NT2/D1 (cell line): ENCODE results near the gene STAT1.

Experiments used
- SUZ12 ChIP-seq: IDR thresholded peaks from 2 replicates; pipeline ENCODE4 v1.6.1; 2011; ENCODE audit not compliant: insufficient read length, insufficient read depth; ENCODE audit errors: extremely low read depth
- YY1 ChIP-seq: IDR thresholded peaks from 2 replicates; pipeline ENCODE4 v1.6.1; 2011; ENCODE audit not compliant: insufficient read length, insufficient read depth
- ZNF274 ChIP-seq: IDR thresholded peaks from 2 replicates; pipeline ENCODE4 v1.6.1; 2011; ENCODE audit warnings: mild to moderate bottlenecking, low read depth, low read length

- no peak for TF ChIP-seq ZNF274
- no peak for TF ChIP-seq SUZ12
- TF ChIP-seq YY1 = no peak
Observed at GRCh38 chr2:190932514-190932913, 81.5 kb downstream of the STAT1 start.
